Naive thymus-derived CD8-positive, alpha-beta T cell (primary cell): ENCODE measurements around the gene MNDA. TPM values are rescaled to one million over a fixed set of nuclear protein-coding genes. Genes with fewer than 3 reads are reported as not detected.

Experiments
- ATAC-seq, 2 donors: fragments of 150-1000 bp; cut with Tn5 transposase in 1 of 2; sonication (Bioruptor Pico), chemical (Tn5 transposase) in 1 of 2; 1 replicate in 1 of 2; 2 replicates in 1 of 2; pipeline ENCODE4 v1.10.0; 2021; ENCODE audit warnings: mild to moderate bottlenecking in 2 of 2, moderate library complexity in 2 of 2
- POLR2A ChIA-PET: fragments of 350-600 bp; sonication (Branson Sonifier 250); formaldehyde crosslinking; loops from one replicate; lab custom pipeline; 2021; ENCODE audit warnings: antibody characterized with exemption; lab: Charles Lee
- DNase-seq, 10 donors: peaks; one replicate each; pipeline versions ENCODE4 v3.0.0 to v3.0.0-alpha.2; 2020 to 2022
- H3K27ac Mint-ChIP-seq, 10 donors: one replicate each; pipeline ENCODE4 v1.8.0; 2020 to 2022; ENCODE audit warnings: mild to moderate bottlenecking in 10 of 10, mixed read lengths in 10 of 10, moderate library complexity in 4 of 10, inconsistent platforms in 1 of 10
- H3K27me3 Mint-ChIP-seq, 5 donors: one replicate each; pipeline ENCODE4 v1.8.0; 2021 to 2022; ENCODE audit warnings: mixed read lengths in 5 of 5
- H3K36me3 Mint-ChIP-seq, 3 donors: one replicate each; pipeline ENCODE4 v1.8.0; 2020 to 2022; ENCODE audit warnings: mixed read lengths in 3 of 3, mild to moderate bottlenecking in 2 of 3, inconsistent platforms in 1 of 3
- H3K4me1 Mint-ChIP-seq, 4 donors: one replicate each; pipeline ENCODE4 v1.8.0; 2021 to 2022; ENCODE audit warnings: mixed read lengths in 4 of 4
- H3K4me3 Mint-ChIP-seq, 10 donors: one replicate each; pipeline ENCODE4 v1.8.0; 2020 to 2022; ENCODE audit warnings: mild to moderate bottlenecking in 10 of 10, mixed read lengths in 10 of 10, moderate library complexity in 6 of 10, inconsistent platforms in 1 of 10
- H3K9me3 Mint-ChIP-seq, 9 donors: one replicate each; pipeline ENCODE4 v1.8.0; 2020 to 2022; ENCODE audit warnings: mixed read lengths in 9 of 9, mild to moderate bottlenecking in 3 of 9, inconsistent platforms in 1 of 9, moderate library complexity in 1 of 9
- polyA plus RNA-seq, 3 donors: library from polyadenylated mRNA; unstranded; fragments of 300-500 nt; fragmentation: Illumina TruSeq; gene quantifications; one replicate each; pipeline ENCODE4 v1.2.3, GENCODE V29; 2021
- total RNA-seq, 8 experiments: library from RNA in 2 of 8; stranded (reverse) in 2 of 8; gene quantifications; one replicate each; pipeline ENCODE4 v1.2.3 and lab custom pipeline; 2021 to 2026

The MNDA gene
- total and polyA plus RNA-seq, 5 experiments from 2014 or later = 0.68 to 1.3 (median 0.85) TPM; not detected in 1

DNA sequence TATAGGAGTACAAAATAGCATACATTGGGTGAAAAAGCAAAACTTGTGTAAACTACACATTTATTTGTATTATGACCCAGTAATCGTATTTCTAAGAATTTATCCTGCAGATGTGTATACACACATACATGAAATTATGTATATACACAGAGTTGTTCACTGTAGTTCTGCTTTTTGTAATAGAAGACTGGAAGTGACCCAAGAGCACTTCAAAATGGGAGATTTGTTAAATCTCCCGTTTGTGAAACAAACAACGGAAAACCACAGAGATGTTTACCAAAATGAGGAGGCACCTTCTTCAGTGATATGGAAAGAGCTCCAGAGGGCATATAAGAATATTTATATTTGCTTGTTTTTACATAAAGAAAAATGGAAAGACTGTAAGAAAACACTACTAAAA, 18.0 kb upstream of the MNDA start:
- DNase-seq (no peak), ATAC-seq (no peak)
- Mint-ChIP-seq H3K27ac (no peak overlapping the region), H3K4me1 (peaks cover 0 to 5% (median 0%) of the 10 kb centered on the region in 4 donors), H3K9me3 (no peaks in the 10 kb centered on the region), H3K4me3 (no peak overlapping the region), H3K36me3 (no peaks in the 10 kb centered on the region), H3K27me3 (peaks cover 0 to 4% (median 0%) of the 10 kb centered on the region in 5 donors)
- POLR2A ChIA-PET = no interaction called here

DNA sequence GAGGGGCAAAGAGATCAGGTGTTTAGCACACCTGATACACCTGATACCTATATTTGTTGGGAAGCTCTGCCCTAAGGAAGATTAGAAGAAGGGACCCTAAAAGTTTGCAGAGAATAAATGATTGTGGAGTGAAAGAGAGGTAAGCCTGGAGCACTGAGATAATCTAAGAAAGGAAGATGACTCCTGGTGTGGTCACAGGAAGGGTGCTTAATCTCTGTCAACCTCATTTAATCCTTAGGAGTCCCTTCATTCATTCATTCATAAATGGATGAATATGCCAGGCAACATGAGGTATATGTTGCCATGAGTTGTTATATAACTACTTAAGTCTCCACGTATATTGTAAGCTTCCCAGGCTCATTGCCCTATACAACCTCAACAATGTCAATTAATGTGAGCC, 16.2 kb upstream of the MNDA start:
- DNase-seq (no peak), ATAC-seq (no peak)
- Mint-ChIP-seq H3K27ac (no peak overlapping the region), H3K36me3 (no peaks in the 10 kb centered on the region), H3K27me3 (peaks cover 0 to 5% (median 0%) of the 10 kb centered on the region in 5 donors), H3K9me3 (no peaks in the 10 kb centered on the region), H3K4me1 (peaks cover 0 to 20% (median 2%) of the 10 kb centered on the region in 4 donors), H3K4me3 (no peak overlapping the region)
- POLR2A ChIA-PET = no interaction called here

DNA sequence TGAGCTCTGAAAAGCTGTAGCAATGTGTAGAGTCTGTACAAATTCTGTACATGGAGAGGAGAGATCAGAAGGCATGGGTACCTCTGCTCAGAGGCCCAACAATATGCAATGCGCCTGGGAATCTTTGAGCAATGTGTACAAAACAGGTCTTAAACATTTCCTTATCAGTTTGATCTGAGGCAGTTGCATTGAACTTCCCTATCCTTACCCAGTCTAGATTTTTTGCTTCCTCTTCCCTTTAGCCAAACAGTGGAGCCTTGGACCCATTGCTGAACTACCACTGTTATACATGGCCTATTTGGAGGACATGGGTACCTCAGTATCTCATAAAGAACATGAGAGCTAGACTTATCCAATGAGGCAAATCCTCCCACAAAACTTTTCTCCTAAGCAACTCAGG, 12.6 kb upstream of the MNDA start:
- POLR2A ChIA-PET = no interaction called here
- peak overlapping the region in 2 of 10 donors; percentile 66 to 81 for H3K27ac Mint-ChIP-seq
- H3K4me3 Mint-ChIP-seq = no peak overlapping the region
- peaks cover 0 to 5% (median 2%) of the 10 kb centered on the region in 5 donors for H3K27me3 Mint-ChIP-seq
- H3K4me1 Mint-ChIP-seq = peaks cover 0 to 19% (median 2%) of the 10 kb centered on the region in 4 donors
- H3K9me3 Mint-ChIP-seq = peaks cover 0 to 2% (median 0%) of the 10 kb centered on the region in 9 donors
- no peaks in the 10 kb centered on the region for H3K36me3 Mint-ChIP-seq
- ATAC-seq (no peak), DNase-seq (no peak)

DNA sequence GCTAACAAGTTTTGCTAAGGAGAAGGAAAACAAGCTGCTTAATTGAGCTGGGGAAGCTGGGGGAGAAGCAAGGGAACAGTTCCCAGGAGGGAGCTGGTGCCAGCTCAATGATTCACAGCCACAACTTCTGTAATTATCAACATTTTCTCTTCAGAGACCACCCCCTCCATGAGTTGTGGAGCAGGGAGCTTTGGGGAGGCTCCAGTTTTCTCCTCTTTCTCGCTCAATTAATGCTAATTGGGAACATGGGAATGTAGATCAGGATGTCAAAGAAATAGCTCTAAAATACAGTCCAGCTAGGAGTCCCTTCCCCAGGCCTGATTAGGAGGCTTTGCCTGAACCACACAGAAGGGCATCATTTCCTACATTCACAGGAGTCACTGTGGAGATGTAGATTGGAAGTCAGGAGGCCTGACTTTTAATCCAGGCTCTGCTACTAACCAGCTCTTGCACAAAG, 12.1 kb upstream of the MNDA start:
- Mint-ChIP-seq H3K27me3 (peaks cover 0 to 8% (median 4%) of the 10 kb centered on the region in 5 donors), H3K27ac (peak overlapping the region in 4 of 10 donors; percentile 22 to 81 (median 54)), H3K4me3 (peak overlapping the region in 1 of 10 donors; percentile 21), H3K36me3 (no peaks in the 10 kb centered on the region), H3K9me3 (peaks cover 0 to 2% (median 0%) of the 10 kb centered on the region in 9 donors), H3K4me1 (peaks cover 0 to 20% (median 2%) of the 10 kb centered on the region in 4 donors)
- ATAC-seq (no peak), DNase-seq (no peak)
- POLR2A ChIA-PET = no interaction called here

DNA sequence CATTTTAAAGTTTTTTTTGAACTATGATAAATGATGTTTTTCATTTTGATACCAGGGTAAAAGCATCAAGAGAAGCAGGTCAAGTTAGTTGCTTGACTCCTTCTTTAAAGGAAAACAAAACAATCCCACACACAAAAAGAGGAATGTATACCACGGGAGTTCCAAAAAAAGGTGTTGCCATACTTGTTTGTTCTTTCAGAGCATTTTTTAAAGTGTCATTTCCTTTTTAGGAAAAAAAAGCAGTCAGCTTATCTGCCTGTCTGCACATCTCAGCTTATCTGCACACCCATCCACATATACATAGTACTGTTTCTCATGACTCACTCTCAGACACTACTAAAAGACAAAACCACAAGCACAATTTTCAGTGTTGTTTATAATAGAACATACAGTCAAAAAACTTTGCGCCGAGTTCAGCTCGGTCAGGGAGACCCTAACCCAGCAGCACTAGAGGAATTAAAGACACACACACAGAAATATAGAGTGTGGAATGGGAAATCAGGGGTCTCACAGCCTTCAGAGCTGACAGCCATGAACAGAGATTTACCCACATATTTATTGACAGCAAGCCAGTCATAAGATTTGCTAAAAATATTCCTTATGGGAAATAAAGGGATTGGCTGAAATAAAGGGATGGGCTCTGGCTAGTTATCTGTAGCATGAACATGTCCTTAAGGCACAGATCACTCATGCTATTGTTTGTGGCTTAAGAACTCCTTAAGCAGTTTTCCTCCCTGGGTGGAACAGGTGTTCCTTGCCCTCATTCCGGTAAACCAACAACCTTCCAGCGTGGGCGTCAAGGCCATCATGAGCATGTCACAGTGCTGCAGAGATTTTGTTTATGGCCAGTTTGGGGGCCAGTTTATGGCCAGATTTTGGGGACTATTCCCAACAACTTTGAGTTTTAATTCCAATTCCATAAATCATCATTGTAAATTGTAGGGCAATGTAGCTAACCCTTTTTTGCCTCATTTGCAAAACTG, 11.4 kb upstream of the MNDA start:
- peak overlapping the region in 3 of 10 donors; percentile 23 to 73 (median 54) for H3K4me3 Mint-ChIP-seq
- peak in 1 of 10 donors; percentile 3 for DNase-seq

DNA sequence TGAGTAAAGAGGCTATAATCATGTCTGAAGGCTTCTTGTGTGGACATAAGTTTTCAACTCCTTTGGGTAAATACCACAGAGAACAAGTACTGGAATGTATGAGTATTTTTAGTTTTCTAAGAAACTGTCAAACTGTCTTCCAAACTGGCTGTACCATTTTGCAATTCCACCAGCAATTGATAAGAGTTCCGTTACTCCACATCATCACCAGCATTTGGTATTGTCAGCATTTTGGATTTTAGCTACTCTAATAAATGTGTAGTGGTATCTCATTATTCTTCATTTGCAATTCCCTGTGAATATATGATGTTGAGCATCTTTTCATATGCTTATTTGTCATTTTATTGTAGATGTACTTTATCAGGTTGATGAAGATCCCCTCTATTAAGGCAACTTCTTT, 9.4 kb upstream of the MNDA start:
- POLR2A ChIA-PET = no interaction called here
- ATAC-seq (no peak), DNase-seq (no peak)
- H3K27ac Mint-ChIP-seq = no peak overlapping the region
- peaks cover 0 to 20% (median 2%) of the 10 kb centered on the region in 4 donors for H3K4me1 Mint-ChIP-seq
- peaks cover 0 to 4% (median 0%) of the 10 kb centered on the region in 3 donors for H3K36me3 Mint-ChIP-seq
- H3K4me3 Mint-ChIP-seq = no peak overlapping the region
- peaks cover 0 to 4% (median 0%) of the 10 kb centered on the region in 9 donors for H3K9me3 Mint-ChIP-seq
- H3K27me3 Mint-ChIP-seq = peaks cover 3 to 16% (median 7%) of the 10 kb centered on the region in 5 donors

More for the DNA sequence above, 11.4 kb upstream of the MNDA start:
- peaks cover 2 to 16% (median 7%) of the 10 kb centered on the region in 5 donors for H3K27me3 Mint-ChIP-seq
- H3K36me3 Mint-ChIP-seq = no peaks in the 10 kb centered on the region
- no peak for ATAC-seq
- peaks cover 0 to 20% (median 2%) of the 10 kb centered on the region in 4 donors for H3K4me1 Mint-ChIP-seq
- H3K9me3 Mint-ChIP-seq = peaks cover 0 to 2% (median 0%) of the 10 kb centered on the region in 9 donors
- peak overlapping the region in 4 of 10 donors; percentile 16 to 81 (median 62) for H3K27ac Mint-ChIP-seq
- POLR2A ChIA-PET = no interaction called here

DNA sequence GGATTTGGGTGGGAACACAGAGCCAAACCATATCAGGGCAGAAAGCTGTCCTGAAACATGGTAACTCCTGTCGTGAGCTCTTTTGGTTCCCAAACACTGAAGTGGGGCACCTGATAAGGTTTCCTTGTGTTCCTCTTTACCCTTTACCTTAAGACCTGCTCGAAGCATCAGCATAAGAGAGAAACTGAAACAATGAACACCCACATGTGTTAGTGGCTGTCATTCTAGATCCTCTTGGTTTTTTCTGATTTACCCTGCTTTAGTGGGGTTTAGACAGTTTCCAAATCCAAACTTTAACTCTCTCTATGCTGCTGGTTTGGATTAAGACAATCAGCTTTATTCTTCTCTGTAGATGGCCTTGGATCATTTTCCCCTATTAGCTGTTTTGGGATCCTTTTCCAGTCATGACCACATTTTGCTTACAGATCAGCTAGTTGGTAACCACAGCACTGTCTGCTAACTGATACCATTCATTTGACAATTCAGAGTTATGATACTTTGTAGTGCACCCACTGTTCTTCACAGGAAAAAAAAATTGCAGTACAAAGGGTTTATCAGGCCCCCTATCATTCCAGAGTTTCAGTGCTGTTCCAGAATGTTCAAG, 975 bp upstream of the MNDA start:
- peak overlapping the region in 1 of 10 donors; percentile 30 for H3K27ac Mint-ChIP-seq
- peaks cover 0 to 30% (median 18%) of the 10 kb centered on the region in 9 donors for H3K9me3 Mint-ChIP-seq
- ATAC-seq = no peak
- H3K4me1 Mint-ChIP-seq = peaks cover 0 to 12% (median under 1%) of the 10 kb centered on the region in 4 donors
- peaks cover 0 to 13% (median 0%) of the 10 kb centered on the region in 5 donors for H3K27me3 Mint-ChIP-seq
- no peak overlapping the region for H3K4me3 Mint-ChIP-seq
- DNase-seq = no peak
- POLR2A ChIA-PET = no interaction called here
- H3K36me3 Mint-ChIP-seq = peaks cover 0 to 17% (median 2%) of the 10 kb centered on the region in 3 donors

DNA sequence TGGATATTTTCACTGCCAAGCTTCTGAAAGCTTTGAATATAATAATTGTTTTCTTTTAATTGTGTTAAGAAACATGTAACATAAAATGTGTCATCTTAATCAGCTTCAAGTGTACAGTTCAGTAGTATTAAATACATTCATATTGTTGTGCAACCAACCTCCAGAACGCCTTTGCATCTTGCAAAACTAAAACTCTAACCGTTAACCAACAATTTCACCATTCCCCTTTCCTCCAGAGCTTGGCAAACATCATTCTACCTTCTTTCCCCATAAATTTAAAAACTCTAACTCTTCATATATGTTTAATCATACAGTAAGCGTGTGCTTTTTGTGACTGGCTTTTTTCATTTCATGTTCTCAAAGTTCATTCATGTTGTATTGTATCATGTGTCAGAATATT, 2.1 kb downstream of the MNDA start:
- Mint-ChIP-seq H3K36me3 (peaks cover 0 to 6% (median 0%) of the 10 kb centered on the region in 3 donors), H3K4me1 (peaks cover 0 to 12% (median under 1%) of the 10 kb centered on the region in 4 donors), H3K4me3 (peak overlapping the region in 1 of 10 donors; percentile 20), H3K27ac (no peak overlapping the region), H3K27me3 (peaks cover 0 to 13% (median 1%) of the 10 kb centered on the region in 5 donors), H3K9me3 (peaks cover 0 to 16% (median 9%) of the 10 kb centered on the region in 9 donors)
- POLR2A ChIA-PET = no interaction called here
- DNase-seq (no peak), ATAC-seq (no peak)

DNA sequence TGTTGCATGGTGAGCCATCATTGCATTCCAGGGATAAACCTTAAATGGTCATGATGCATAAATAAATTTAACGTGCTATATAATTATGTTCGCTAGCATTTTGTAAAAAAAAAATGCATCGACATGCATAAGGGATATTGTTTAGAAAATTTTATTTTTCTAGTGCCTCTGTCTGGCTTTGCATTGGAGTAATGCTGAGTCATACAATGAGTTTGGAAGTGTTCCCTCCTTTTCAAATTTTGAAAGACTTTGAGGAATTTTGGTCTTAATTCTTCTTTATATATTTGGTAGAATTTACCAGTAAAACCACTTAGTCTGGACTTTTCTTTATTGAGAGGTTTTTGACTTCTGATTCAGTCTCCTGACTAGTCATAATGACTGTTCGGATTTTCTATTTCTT, 4.9 kb downstream of the MNDA start:
- ATAC-seq = no peak
- H3K27me3 Mint-ChIP-seq = peaks cover 6 to 20% (median 11%) of the 10 kb centered on the region in 5 donors
- no peak for DNase-seq
- H3K4me1 Mint-ChIP-seq = peaks cover 0 to 3% (median 0%) of the 10 kb centered on the region in 4 donors
- POLR2A ChIA-PET = no interaction called here
- H3K9me3 Mint-ChIP-seq = peaks cover 0 to 14% (median 8%) of the 10 kb centered on the region in 9 donors
- no peak overlapping the region for H3K27ac Mint-ChIP-seq
- no peak overlapping the region for H3K4me3 Mint-ChIP-seq
- peaks cover 0 to 8% (median 8%) of the 10 kb centered on the region in 3 donors for H3K36me3 Mint-ChIP-seq

DNA sequence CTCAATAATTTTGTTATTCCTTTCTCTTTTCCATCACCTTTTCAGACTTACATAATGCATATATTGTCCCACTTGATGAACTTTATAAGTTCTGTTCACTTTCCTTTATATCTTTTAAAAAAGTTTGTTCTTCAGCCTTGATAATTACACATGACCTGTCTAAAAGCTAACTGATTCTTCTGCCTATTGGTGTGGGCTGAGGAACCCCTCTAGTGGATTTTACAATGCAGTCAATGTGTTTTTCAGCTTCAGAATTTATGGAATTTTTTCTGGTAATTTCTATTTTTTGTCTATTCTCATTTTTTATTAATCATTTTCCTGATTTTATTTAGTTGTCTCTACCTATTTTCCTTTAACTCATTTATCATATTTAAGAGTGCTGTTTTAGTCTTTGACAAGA, 7.5 kb downstream of the MNDA start:
- Mint-ChIP-seq H3K27me3 (peaks cover 6 to 29% (median 13%) of the 10 kb centered on the region in 5 donors), H3K4me1 (no peaks in the 10 kb centered on the region), H3K36me3 (peaks cover 0 to 12% (median 8%) of the 10 kb centered on the region in 3 donors), H3K27ac (no peak overlapping the region), H3K4me3 (no peak overlapping the region), H3K9me3 (peaks cover 0 to 14% (median 8%) of the 10 kb centered on the region in 9 donors)
- POLR2A ChIA-PET = no interaction called here
- DNase-seq (no peak), ATAC-seq (no peak)

DNA sequence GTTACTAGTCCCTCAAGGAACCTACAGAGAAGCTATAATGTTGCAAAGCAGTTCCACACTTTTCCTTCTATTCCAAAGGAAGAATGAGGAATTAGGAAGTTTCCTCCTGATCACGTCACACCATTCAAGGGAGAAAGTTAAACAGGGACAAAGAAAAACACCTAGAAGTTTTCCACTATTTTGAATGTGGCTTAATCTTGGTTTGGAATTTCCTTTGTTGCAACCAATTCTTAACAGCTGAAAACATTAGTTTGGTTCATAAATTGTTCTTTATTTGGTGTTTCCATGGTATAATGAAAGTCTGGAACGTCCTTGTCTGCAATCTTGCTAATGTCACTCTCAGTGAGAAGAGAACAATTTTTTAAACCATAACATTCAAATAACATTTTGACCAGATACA, 8.4 kb downstream of the MNDA start:
- POLR2A ChIA-PET = no interaction called here
- Mint-ChIP-seq H3K27me3 (peaks cover 7 to 37% (median 13%) of the 10 kb centered on the region in 5 donors), H3K4me3 (no peak overlapping the region), H3K36me3 (peaks cover 0 to 12% (median 8%) of the 10 kb centered on the region in 3 donors), H3K9me3 (peaks cover 0 to 14% (median 8%) of the 10 kb centered on the region in 9 donors), H3K4me1 (no peaks in the 10 kb centered on the region), H3K27ac (no peak overlapping the region)
- ATAC-seq (no peak), DNase-seq (no peak)

DNA sequence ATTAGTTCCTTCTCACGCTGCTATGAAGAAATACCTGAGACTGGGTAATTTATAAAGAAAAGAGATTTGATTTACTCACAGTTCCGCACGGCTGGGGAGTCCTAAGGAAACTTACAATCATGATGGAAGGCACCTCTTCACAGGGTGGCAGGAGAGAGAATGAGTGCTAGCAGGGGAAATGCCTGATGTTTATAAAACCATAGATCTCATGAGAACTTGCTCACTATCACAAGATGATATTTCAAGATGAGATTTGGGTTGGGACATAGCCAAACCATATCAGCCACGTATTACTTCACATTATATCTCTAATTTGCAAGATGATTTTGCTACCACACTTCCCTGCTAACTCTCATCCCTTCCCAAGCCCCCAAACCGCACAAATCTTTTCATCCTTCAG, 9.1 kb downstream of the MNDA start:
- Mint-ChIP-seq H3K4me3 (no peak overlapping the region), H3K27me3 (peaks cover 7 to 37% (median 15%) of the 10 kb centered on the region in 5 donors), H3K27ac (no peak overlapping the region), H3K36me3 (peaks cover 0 to 12% (median 8%) of the 10 kb centered on the region in 3 donors), H3K9me3 (peaks cover 0 to 14% (median 8%) of the 10 kb centered on the region in 9 donors), H3K4me1 (no peaks in the 10 kb centered on the region)
- no peak for DNase-seq
- POLR2A ChIA-PET = no interaction called here
- ATAC-seq = no peak
